ENCODE results near the gene MAP4K5. TPM values are rescaled to one million over a fixed set of nuclear protein-coding genes. Genes with fewer than 3 reads are reported as not detected.

MAP4K5 gene
- polyA plus RNA-seq, 3 donors from 2014 or later = 17.4 to 46.0 (median 19.0) TPM

- Mint-ChIP-seq H3K27ac (peak overlapping the region in 1 of 6 donors; percentile 26), H3K4me3 (no peak overlapping the region)
Measured at GRCh38 chr14:50377550-50378085, 154.8 kb downstream of the MAP4K5 start.

GRCh38 chr14:50375760-50376159 is 156.6 kb downstream of the MAP4K5 start:
- H3K9me3 Mint-ChIP-seq = no peaks in the 10 kb centered on the region
- no peak for DNase-seq
- peaks cover 0 to 4% (median 0%) of the 10 kb centered on the region in 3 donors for H3K36me3 Mint-ChIP-seq
- H3K4me3 Mint-ChIP-seq = no peak overlapping the region
- H3K27me3 Mint-ChIP-seq (ENCODE audit: low read depth in 3 of 3) = peaks cover 0 to 5% (median 5%) of the 10 kb centered on the region in 3 donors
- no peaks in the 10 kb centered on the region for H3K4me1 Mint-ChIP-seq
- H3K27ac Mint-ChIP-seq = no peak overlapping the region

More at GRCh38 chr14:50377550-50378085, 154.8 kb downstream of the MAP4K5 start:
- no peaks in the 10 kb centered on the region for H3K4me1 Mint-ChIP-seq
- DNase-seq = no peak
- peaks cover 0 to 4% (median 0%) of the 10 kb centered on the region in 3 donors for H3K36me3 Mint-ChIP-seq
- H3K27me3 Mint-ChIP-seq (ENCODE audit: low read depth in 3 of 3) = peaks cover 0 to 7% (median 5%) of the 10 kb centered on the region in 3 donors
- no peaks in the 10 kb centered on the region for H3K9me3 Mint-ChIP-seq

GRCh38 chr14:50373959-50374358 is 158.4 kb downstream of the MAP4K5 start:
- no peak overlapping the region for H3K4me3 Mint-ChIP-seq
- DNase-seq = no peak
- H3K36me3 Mint-ChIP-seq = peaks cover 0 to 4% (median 0%) of the 10 kb centered on the region in 3 donors
- no peak overlapping the region for H3K27ac Mint-ChIP-seq
- no peaks in the 10 kb centered on the region for H3K9me3 Mint-ChIP-seq
- peaks cover 0 to 3% of the 10 kb centered on the region in 2 donors for H3K4me1 Mint-ChIP-seq
- peaks cover 0 to 5% (median 2%) of the 10 kb centered on the region in 3 donors for H3K27me3 Mint-ChIP-seq (ENCODE audit: low read depth in 3 of 3)

GRCh38 chr14:50371546-50371945 is 160.8 kb downstream of the MAP4K5 start:
- H3K27me3 Mint-ChIP-seq (ENCODE audit: low read depth in 3 of 3) = peaks cover 2 to 3% (median 3%) of the 10 kb centered on the region in 3 donors
- DNase-seq = no peak
- H3K36me3 Mint-ChIP-seq = no peaks in the 10 kb centered on the region
- H3K4me3 Mint-ChIP-seq = no peak overlapping the region
- peaks cover 14 to 22% of the 10 kb centered on the region in 2 donors for H3K4me1 Mint-ChIP-seq
- H3K9me3 Mint-ChIP-seq = no peaks in the 10 kb centered on the region
- no peak overlapping the region for H3K27ac Mint-ChIP-seq

Other genes starting within 250 kb of the MAP4K5 start
- gene L2HGDH, start 220.3 kb downstream of the MAP4K5 start, polyA plus RNA-seq = 1 to 10 TPM; 2.4 to 6.4 (median 3.5) TPM
- 10 to 100 TPM; 13.6 to 20.9 (median 20.0) TPM for gene DMAC2L, start 220.2 kb downstream of the MAP4K5 start, polyA plus RNA-seq
- gene CDKL1, start 135.7 kb downstream of the MAP4K5 start, polyA plus RNA-seq = 1 to 10 TPM; 3.6 to 9.9 (median 5.4) TPM
- 1 to 10 TPM in 2 of 3 donors, not detected in 1; 1.4 to 3.6 TPM for gene ATL1, start 27.6 kb upstream of the MAP4K5 start, polyA plus RNA-seq
- 1 to 10 TPM; 2.9 to 6.9 (median 5.3) TPM for gene SAV1, start 135.7 kb upstream of the MAP4K5 start, polyA plus RNA-seq

Data from immature natural killer cell (primary cell).